Measurements from ENCODE around the gene TRAPPC6A.
A peak's percentile ranks its signal among the peaks of the same experiment; 100 is the strongest.

Gene TRAPPC6A

DNA sequence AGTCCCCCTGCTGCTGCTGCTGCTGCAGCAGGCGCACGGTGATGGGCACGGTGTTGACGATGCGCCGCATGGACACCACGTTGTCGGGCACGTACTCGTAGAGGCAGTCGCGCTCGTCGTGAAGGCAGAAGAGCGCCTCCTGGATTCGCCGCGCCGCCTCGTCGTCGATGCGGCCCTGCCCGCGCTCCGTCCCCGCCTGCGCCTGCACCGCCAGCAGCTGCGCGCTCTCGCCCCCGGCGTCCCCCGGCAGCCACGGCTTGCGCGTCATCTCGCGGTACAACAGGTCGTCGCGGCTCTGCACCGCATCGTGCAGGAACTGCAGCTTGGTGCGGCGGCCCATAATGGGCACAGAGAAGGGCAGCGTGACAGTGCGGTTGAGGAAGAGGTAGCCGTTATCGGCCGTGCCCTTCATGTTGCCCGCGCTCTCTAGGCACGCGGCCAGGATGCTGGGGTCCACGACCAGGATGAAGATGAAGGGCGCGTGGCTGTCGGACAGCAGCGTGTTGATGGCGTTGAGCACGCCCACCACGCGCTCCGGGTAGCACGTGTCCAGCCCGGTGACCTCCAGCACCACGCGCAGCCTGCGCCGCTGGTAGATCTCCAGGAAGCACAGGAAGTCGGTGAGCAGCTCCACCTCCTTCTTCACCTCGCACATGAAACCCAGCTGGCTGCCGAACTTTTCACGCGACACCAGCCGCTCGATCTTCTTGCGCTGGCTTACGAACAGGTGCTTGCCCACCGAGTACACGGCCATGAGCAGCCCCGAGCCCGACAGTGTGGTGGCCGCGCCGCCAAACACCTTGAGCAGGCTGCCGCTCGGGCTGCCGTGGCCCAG is 25.3 kb downstream of the TRAPPC6A start:
- no peak overlapping the region for H3K9ac ChIP-seq (ENCODE audit: low read length)
- H3K27ac ChIP-seq (ENCODE audit: low read depth, low read length): no peak overlapping the region
- H3K4me3 ChIP-seq (ENCODE audit: low read depth, low read length): peak overlapping the region; percentile 37; the same call in 1 of the 2 replicates
- peaks cover 35% of the 10 kb centered on the region for H3K27me3 ChIP-seq (ENCODE audit: control insufficient read depth, insufficient read depth, low read length)
- H3K9me3 ChIP-seq (ENCODE audit: control insufficient read depth, insufficient read depth, low read depth, low read length): no peaks in the 10 kb centered on the region
- peaks cover 15% of the 10 kb centered on the region for H3K4me1 ChIP-seq (ENCODE audit: control insufficient read depth, insufficient read depth, low read length)
- H3K36me3 ChIP-seq (ENCODE audit: control insufficient read depth, insufficient read depth, low read length): no peaks in the 10 kb centered on the region

DNA sequence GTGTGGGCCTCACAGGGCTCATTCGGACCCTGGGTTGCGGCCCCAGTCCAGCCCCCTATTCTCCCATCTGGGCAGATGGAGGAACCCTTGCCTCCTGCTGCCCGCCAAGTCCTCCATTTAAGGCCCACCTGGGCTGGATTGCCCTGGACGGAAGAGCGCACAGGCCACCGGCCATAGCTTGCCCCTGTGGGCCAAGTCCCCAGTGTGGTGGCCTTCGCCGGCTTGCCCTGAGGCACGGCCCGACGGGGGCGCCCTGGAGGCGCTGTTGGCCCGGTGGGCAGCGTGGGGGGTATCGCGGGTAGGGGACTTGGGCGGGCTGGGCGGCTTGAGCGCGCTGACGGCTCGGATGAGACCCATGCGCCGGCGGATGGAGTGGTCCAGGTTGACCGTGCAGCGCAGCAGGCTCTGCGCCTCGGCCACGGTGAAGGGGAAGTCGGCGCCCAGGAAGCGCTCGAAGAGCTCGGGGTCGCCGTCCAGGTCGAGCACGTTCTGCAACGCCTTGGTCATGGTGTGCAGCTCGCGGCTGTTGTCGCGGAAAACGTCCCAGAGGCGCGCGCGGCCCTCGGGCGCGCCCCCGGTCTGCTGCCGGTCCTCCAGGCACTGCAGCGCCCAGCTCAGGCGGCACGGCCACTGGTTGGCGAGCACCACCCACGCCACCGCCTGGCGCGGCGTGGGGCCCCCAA is 26.1 kb downstream of the TRAPPC6A start:
- no peak overlapping the region for H3K9ac ChIP-seq (ENCODE audit: low read length)
- H3K4me1 ChIP-seq (ENCODE audit: control insufficient read depth, insufficient read depth, low read length): peaks cover 15% of the 10 kb centered on the region
- H3K27ac ChIP-seq (ENCODE audit: low read depth, low read length): no peak overlapping the region
- H3K36me3 ChIP-seq (ENCODE audit: control insufficient read depth, insufficient read depth, low read length): no peaks in the 10 kb centered on the region
- peak overlapping the region; percentile 20; the same call in 1 of the 2 replicates for H3K4me3 ChIP-seq (ENCODE audit: low read depth, low read length)
- H3K9me3 ChIP-seq (ENCODE audit: control insufficient read depth, insufficient read depth, low read depth, low read length): no peaks in the 10 kb centered on the region
- H3K27me3 ChIP-seq (ENCODE audit: control insufficient read depth, insufficient read depth, low read length): peaks cover 35% of the 10 kb centered on the region

DNA sequence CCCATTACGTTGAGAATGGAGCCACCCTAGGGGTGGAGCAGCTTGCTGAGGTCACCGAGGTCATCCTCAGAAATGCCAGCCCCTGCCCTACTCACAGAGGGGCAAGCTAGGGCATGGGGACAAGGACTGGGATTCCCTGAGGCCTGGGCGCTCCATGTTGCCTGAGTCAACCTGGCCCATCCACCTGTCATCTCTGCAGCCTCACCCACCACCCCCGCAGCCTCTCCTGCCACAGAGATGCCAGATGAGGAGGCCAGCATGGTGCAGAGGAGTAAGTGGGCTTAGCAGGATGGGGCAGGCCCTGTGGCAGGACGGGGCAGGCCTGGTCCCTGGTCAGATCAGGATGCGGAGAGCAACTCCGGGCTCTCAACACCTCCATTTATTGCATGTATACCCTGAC is 26.7 kb downstream of the TRAPPC6A start:
- Histone ChIP-seq H3K9me3 (ENCODE audit: control insufficient read depth, insufficient read depth, low read depth, low read length) (no peaks in the 10 kb centered on the region), H3K4me1 (ENCODE audit: control insufficient read depth, insufficient read depth, low read length) (peaks cover 10% of the 10 kb centered on the region)

DNA sequence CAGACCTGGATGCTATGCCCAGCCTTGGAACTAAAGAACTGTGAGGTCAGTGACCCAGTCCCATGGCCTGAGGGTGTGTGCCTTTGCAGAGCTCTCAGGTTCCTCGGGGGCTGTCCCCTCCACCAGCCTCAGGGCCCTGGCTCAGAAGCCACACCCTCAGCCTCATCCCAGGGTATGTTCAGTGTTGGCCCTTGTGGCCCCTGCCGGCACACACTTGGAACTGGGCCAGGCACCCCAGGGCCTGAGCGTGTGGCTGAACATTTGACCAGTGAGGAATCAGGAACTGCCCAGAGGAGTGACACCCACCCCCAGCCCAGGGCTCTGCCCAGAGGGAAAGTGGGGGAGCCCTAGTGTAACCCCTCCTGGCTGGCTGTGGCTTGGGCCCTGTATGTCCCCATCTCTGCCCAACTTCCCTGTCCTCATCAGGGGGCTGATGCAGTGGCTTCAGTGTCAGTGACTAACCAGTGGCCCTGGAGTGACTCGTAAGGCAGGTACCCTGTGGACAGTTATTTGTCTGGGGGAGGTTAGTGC is 27.2 kb downstream of the TRAPPC6A start:
- H3K9me3 ChIP-seq (ENCODE audit: control insufficient read depth, insufficient read depth, low read depth, low read length): no peaks in the 10 kb centered on the region

More for the DNA sequence above, 26.7 kb downstream of the TRAPPC6A start:
- H3K4me3 ChIP-seq (ENCODE audit: low read depth, low read length): no peak overlapping the region
- peaks cover 35% of the 10 kb centered on the region for H3K27me3 ChIP-seq (ENCODE audit: control insufficient read depth, insufficient read depth, low read length)
- no peak overlapping the region for H3K27ac ChIP-seq (ENCODE audit: low read depth, low read length)
- 0 out of 2 replicates have a peak, but pooled peaks cover 2% of the 10 kb centered on the region for H3K36me3 ChIP-seq (ENCODE audit: control insufficient read depth, insufficient read depth, low read length)
- no peak overlapping the region for H3K9ac ChIP-seq (ENCODE audit: low read length)

DNA sequence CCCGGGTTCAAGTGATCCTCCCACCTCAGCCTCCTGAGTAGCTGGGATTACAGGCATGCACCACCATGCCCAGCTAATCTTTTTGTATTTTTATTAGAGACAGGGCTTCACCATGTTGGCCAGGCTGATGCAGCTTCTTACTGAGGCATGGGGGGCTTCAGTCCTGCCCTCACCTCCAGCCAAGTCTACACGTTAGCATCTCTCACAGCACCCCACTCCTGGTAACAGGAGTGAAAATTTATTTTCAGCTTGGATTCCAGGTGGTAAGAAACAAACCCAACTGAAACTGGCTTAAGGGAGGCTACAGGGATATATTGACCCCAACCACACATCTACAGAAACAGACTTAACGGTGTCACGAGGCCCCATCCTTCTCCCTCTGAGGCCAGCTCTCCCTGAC is 27.9 kb downstream of the TRAPPC6A start:
- Histone ChIP-seq H3K27me3 (ENCODE audit: control insufficient read depth, insufficient read depth, low read length) (peaks cover 33% of the 10 kb centered on the region), H3K9ac (ENCODE audit: low read length) (no peak overlapping the region), H3K4me3 (ENCODE audit: low read depth, low read length) (no peak overlapping the region), H3K36me3 (ENCODE audit: control insufficient read depth, insufficient read depth, low read length) (peaks cover 11% of the 10 kb centered on the region), H3K9me3 (ENCODE audit: control insufficient read depth, insufficient read depth, low read depth, low read length) (no peaks in the 10 kb centered on the region), H3K27ac (ENCODE audit: low read depth, low read length) (no peak overlapping the region), H3K4me1 (ENCODE audit: control insufficient read depth, insufficient read depth, low read length) (peaks cover 10% of the 10 kb centered on the region)

More for the DNA sequence above, 27.2 kb downstream of the TRAPPC6A start:
- peaks cover 10% of the 10 kb centered on the region for H3K4me1 ChIP-seq (ENCODE audit: control insufficient read depth, insufficient read depth, low read length)
- H3K4me3 ChIP-seq (ENCODE audit: low read depth, low read length): no peak overlapping the region
- H3K27ac ChIP-seq (ENCODE audit: low read depth, low read length): no peak overlapping the region
- H3K27me3 ChIP-seq (ENCODE audit: control insufficient read depth, insufficient read depth, low read length): peaks cover 35% of the 10 kb centered on the region
- no peak overlapping the region for H3K9ac ChIP-seq (ENCODE audit: low read length)
- 0 out of 2 replicates have a peak, but pooled peaks cover 7% of the 10 kb centered on the region for H3K36me3 ChIP-seq (ENCODE audit: control insufficient read depth, insufficient read depth, low read length)

DNA sequence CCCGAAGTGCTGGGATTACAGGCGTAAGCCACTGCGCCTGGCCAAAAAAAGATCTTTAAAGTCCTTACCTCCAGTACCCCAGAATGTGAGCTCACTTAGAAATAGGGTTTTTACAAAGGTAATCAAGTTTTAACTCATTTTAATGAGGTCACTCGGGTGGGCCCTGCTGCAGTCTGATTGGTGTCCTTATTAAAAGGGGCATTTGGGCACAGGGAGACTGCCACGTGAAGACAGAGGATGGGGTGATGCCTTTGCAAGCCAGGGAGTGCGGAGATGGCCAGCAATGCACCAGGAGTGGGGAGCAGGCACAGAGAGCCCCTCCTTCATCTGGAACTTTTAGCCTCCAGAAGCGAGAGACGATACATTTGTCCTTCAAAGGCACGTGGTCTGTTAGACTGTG is 28.9 kb downstream of the TRAPPC6A start:
- peaks cover 6% of the 10 kb centered on the region for H3K4me1 ChIP-seq (ENCODE audit: control insufficient read depth, insufficient read depth, low read length)
- peaks cover 16% of the 10 kb centered on the region for H3K36me3 ChIP-seq (ENCODE audit: control insufficient read depth, insufficient read depth, low read length)
- no peak overlapping the region for H3K9ac ChIP-seq (ENCODE audit: low read length)
- H3K4me3 ChIP-seq (ENCODE audit: low read depth, low read length): no peak overlapping the region
- no peak overlapping the region for H3K27ac ChIP-seq (ENCODE audit: low read depth, low read length)
- H3K9me3 ChIP-seq (ENCODE audit: control insufficient read depth, insufficient read depth, low read depth, low read length): no peaks in the 10 kb centered on the region
- peaks cover 28% of the 10 kb centered on the region for H3K27me3 ChIP-seq (ENCODE audit: control insufficient read depth, insufficient read depth, low read length)

DNA sequence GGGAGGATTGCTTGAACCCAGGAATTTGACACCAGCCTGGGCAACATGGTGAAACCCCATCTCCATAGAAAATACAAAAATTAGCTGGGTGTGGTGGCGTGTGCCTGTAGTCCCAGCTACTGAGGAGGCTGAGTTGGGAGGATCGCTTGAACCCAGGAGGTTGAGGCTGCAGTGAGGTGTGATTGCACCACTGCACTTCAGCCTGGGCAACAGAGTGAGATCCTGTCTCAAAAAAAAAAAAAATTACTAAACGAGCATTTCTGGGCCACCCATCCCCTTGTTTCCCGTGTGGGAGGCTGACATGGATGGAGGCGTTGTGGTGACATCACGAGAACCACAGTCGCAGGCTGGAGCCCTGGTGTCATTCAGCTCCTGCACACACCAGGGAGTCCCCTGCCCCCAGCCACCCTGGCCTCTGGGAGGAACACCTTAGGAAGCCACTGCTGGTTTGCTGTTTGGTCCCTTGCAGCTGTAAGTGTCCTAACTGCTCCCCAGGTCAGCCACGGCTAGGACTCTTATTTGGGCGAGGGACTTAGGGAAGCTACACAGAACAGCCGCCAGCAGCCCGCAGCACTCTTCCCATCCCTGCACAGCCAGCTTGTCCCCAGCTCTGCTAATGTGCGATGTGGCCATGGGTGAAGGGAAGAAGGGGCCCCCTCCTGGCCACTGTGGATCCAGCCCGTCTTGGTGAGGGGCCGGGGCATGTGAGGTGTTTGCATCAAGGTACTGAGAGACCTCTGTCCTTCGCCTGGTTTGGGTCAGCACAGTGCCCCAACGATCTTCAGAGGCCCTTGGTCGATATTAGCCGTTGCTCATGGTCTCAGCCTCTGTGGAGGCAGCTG is 30.0 kb downstream of the TRAPPC6A start:
- Histone ChIP-seq H3K9ac (ENCODE audit: low read length) (no peak overlapping the region), H3K27me3 (ENCODE audit: control insufficient read depth, insufficient read depth, low read length) (peaks cover 18% of the 10 kb centered on the region), H3K27ac (ENCODE audit: low read depth, low read length) (no peak overlapping the region), H3K4me3 (ENCODE audit: low read depth, low read length) (no peak overlapping the region), H3K9me3 (ENCODE audit: control insufficient read depth, insufficient read depth, low read depth, low read length) (no peaks in the 10 kb centered on the region), H3K36me3 (ENCODE audit: control insufficient read depth, insufficient read depth, low read length) (peaks cover 21% of the 10 kb centered on the region), H3K4me1 (ENCODE audit: control insufficient read depth, insufficient read depth, low read length) (no peaks in the 10 kb centered on the region)

DNA sequence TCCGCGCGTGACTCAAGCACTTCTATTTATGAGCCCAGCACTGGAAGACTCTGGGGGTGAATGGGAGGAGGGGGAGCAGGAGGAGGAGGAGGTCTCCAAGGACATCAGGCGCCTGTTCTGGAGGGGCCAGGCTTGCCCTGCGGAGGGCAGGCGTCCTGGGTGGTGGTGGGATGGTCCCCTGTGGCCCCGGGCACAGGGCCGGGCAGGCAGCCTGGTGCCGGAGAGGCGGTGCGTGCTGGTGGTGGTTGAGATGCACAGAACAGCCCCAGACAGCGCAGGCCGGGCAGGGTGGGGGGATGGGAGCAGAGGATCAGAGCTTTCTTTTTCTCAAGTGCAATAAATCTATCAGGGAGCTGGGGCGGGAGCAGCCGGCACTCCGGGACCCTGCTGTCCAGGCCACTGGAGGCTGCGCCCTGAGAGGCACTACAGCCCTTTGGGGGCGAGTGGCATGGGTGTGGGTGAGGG is 31.3 kb downstream of the TRAPPC6A start:
- H3K9me3 ChIP-seq (ENCODE audit: control insufficient read depth, insufficient read depth, low read depth, low read length): no peaks in the 10 kb centered on the region
- H3K4me1 ChIP-seq (ENCODE audit: control insufficient read depth, insufficient read depth, low read length): no peaks in the 10 kb centered on the region
- no peak overlapping the region for H3K9ac ChIP-seq (ENCODE audit: low read length)
- peaks cover 34% of the 10 kb centered on the region for H3K36me3 ChIP-seq (ENCODE audit: control insufficient read depth, insufficient read depth, low read length)
- peaks cover 5% of the 10 kb centered on the region for H3K27me3 ChIP-seq (ENCODE audit: control insufficient read depth, insufficient read depth, low read length)
- H3K4me3 ChIP-seq (ENCODE audit: low read depth, low read length): no peak overlapping the region
- H3K27ac ChIP-seq (ENCODE audit: low read depth, low read length): no peak overlapping the region; the same call in 1 of the 2 replicates

DNA sequence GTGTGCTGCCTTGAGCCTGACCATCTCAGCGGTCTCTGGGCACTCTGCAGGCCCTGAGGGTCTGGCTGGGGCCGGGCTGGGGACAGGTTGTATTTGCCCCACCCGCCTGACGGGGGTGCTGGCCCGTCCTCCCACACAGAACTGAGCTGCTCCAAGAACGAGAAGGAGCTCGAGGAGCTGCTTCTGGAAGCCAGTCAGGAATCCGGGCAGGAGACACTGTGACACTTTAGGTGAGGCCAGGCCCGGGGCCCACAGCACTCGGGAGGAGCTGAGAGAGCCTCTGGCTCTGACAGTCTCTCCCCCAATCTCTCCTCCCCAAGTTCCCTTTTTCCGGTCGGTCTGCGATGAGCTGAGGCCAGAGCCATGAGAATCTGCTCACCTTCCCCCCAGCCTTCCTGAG is 31.8 kb downstream of the TRAPPC6A start:
- no peaks in the 10 kb centered on the region for H3K9me3 ChIP-seq (ENCODE audit: control insufficient read depth, insufficient read depth, low read depth, low read length)
- H3K9ac ChIP-seq (ENCODE audit: low read length): no peak overlapping the region
- H3K36me3 ChIP-seq (ENCODE audit: control insufficient read depth, insufficient read depth, low read length): peaks cover 39% of the 10 kb centered on the region
- no peaks in the 10 kb centered on the region for H3K27me3 ChIP-seq (ENCODE audit: control insufficient read depth, insufficient read depth, low read length)
- H3K27ac ChIP-seq (ENCODE audit: low read depth, low read length): no peak overlapping the region; the same call in 1 of the 2 replicates
- no peaks in the 10 kb centered on the region for H3K4me1 ChIP-seq (ENCODE audit: control insufficient read depth, insufficient read depth, low read length)
- H3K4me3 ChIP-seq (ENCODE audit: low read depth, low read length): no peak overlapping the region

DNA sequence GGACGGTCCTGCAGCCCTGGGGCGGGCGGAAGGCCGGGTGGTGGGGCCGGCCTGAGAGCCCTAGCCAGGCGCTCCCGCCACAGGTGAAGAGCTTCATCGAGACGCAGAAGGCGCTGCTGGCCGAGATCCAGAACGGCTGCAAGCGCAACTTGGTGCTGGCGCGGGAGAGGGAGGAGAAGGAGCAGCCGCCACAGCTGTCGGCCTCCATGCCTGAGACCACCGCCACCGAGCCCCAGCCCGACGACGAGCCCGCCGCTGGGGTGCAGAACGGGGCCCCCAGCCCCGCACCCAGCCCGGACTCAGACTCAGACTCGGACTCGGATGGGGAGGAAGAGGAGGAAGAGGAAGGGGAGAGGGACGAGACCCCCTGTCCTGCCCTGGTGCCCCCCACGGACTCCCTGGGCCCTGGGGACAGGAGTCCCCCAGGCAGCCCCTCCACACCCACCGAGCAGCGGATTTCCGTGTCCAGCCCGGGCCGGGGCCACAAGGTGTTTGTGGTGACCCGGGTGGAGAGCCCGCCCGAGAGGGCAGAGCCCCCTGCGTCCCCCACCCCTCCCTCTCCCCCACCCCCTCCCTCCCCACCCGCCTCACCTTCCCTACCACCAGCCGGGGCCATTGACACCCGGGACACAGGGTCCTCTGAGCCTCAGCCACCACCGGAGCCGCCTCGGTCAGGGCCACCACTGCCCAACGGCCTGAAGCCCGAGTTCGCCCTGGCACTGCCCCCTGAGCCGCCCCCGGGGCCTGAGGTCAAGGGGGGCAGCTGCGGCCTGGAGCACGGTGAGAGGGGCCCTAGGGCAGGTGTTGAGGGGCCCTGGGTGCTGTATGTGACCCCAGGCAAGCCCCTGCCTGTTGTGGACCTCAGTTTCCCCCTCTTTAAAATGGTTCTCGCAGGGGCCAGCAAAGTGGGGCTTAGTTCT is 32.5 kb downstream of the TRAPPC6A start:
- Histone ChIP-seq H3K36me3 (ENCODE audit: control insufficient read depth, insufficient read depth, low read length) (peaks cover 42% of the 10 kb centered on the region), H3K27ac (ENCODE audit: low read depth, low read length) (no peak overlapping the region), H3K4me3 (ENCODE audit: low read depth, low read length) (no peak overlapping the region), H3K4me1 (ENCODE audit: control insufficient read depth, insufficient read depth, low read length) (no peaks in the 10 kb centered on the region), H3K9me3 (ENCODE audit: control insufficient read depth, insufficient read depth, low read depth, low read length) (no peaks in the 10 kb centered on the region), H3K27me3 (ENCODE audit: control insufficient read depth, insufficient read depth, low read length) (no peaks in the 10 kb centered on the region), H3K9ac (ENCODE audit: low read length) (no peak overlapping the region)
